ENCODE results near the gene SMIM24.

Gene SMIM24

DNA sequence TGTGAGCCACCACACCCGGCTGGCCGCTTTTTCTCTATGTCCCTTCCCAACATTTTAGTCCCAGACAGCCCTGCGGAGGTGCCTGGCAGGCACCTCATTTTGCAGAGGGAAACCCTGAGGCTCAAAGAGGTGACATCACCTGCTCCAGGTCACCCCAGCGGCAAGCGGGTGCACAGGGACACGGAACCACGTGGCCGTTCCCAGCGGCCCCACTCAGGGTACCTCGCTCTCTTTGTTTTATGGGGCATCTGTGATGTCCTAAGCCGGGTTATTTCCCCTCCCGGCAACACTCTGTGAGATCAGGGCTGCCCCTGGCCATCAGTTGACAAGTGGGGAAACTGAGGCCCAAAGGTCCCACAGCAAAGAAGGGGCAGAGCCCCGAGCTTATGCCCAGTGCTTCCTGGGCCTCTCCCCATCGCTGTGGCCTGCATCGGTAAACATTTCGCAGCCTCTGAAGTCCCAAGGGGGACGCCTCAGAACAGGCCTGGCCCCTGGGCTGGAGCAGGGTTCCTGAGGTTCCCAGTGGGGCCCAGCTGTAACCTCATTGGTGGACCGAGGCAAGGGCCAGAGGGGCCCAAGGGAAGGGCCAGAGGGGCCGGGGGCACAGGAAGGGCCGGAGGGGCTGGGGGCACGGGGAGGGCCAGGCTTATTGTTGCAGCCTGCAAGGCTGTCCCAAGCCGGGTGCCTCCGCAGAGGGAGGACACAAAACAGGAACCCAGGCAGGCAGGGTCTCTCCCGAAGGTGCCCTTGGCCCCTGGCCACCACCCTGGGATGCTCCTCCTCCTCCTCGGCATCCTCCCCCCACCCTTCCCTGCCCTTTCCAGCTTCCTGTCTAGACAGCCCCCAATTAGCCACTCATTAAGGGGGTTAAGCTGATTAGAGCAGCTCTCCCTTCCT is 39.0 kb downstream of the SMIM24 start:
- TF ChIP-seq, protein P1, sequence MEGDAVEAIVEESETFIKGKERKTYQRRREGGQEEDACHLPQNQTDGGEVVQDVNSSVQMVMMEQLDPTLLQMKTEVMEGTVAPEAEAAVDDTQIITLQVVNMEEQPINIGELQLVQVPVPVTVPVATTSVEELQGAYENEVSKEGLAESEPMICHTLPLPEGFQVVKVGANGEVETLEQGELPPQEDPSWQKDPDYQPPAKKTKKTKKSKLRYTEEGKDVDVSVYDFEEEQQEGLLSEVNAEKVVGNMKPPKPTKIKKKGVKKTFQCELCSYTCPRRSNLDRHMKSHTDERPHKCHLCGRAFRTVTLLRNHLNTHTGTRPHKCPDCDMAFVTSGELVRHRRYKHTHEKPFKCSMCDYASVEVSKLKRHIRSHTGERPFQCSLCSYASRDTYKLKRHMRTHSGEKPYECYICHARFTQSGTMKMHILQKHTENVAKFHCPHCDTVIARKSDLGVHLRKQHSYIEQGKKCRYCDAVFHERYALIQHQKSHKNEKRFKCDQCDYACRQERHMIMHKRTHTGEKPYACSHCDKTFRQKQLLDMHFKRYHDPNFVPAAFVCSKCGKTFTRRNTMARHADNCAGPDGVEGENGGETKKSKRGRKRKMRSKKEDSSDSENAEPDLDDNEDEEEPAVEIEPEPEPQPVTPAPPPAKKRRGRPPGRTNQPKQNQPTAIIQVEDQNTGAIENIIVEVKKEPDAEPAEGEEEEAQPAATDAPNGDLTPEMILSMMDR (IDR thresholded peaks at IDR 0.05; ENCODE audit: low read depth, low read length, missing control alignments) = no peak
- Histone ChIP-seq H3K36me3 (replicated peaks) (peaks cover 31% of the 10 kb centered on the region), H3K4me3 (ENCODE audit: low read depth, low read length) (no peak overlapping the region), H3K27ac (no peak overlapping the region), H3K27me3 (replicated peaks) (no peaks in the 10 kb centered on the region)
- in situ Hi-C loops (cut with HindIII; ENCODE audit: low pct_ligation_motif_present, low sequenced_read_pairs) = no loop called here
- DNase-seq = no peak

DNA sequence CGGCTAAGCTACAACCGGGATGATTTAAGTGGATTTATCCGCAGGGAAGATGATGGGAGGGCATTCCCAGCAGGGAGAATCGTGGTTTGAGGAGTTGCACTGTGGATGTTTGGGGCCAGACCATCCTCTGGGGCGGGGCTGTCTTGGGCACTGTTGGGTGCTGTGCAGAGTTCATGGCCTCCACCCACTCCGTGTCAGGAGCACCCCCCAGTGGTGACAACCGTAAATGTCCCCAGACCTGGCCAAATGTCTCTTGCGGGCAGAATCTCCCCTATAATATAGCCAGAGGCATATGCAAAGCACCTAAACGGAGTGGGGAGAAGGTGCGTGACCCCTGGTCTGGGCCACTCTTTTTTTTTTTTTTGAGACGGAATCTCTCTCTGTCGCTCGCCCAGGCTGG is 40.2 kb downstream of the SMIM24 start:
- TF ChIP-seq, protein P1 (IDR thresholded peaks at IDR 0.05; ENCODE audit: low read depth, low read length, missing control alignments) = peak; percentile 61
- Histone ChIP-seq H3K4me3 (ENCODE audit: low read depth, low read length) (no peak overlapping the region), H3K27me3 (replicated peaks) (no peaks in the 10 kb centered on the region), H3K27ac (no peak overlapping the region), H3K36me3 (replicated peaks) (peaks cover 30% of the 10 kb centered on the region)
- no peak for DNase-seq
- in situ Hi-C loops (cut with HindIII; ENCODE audit: low pct_ligation_motif_present, low sequenced_read_pairs) = no loop called here

DNA sequence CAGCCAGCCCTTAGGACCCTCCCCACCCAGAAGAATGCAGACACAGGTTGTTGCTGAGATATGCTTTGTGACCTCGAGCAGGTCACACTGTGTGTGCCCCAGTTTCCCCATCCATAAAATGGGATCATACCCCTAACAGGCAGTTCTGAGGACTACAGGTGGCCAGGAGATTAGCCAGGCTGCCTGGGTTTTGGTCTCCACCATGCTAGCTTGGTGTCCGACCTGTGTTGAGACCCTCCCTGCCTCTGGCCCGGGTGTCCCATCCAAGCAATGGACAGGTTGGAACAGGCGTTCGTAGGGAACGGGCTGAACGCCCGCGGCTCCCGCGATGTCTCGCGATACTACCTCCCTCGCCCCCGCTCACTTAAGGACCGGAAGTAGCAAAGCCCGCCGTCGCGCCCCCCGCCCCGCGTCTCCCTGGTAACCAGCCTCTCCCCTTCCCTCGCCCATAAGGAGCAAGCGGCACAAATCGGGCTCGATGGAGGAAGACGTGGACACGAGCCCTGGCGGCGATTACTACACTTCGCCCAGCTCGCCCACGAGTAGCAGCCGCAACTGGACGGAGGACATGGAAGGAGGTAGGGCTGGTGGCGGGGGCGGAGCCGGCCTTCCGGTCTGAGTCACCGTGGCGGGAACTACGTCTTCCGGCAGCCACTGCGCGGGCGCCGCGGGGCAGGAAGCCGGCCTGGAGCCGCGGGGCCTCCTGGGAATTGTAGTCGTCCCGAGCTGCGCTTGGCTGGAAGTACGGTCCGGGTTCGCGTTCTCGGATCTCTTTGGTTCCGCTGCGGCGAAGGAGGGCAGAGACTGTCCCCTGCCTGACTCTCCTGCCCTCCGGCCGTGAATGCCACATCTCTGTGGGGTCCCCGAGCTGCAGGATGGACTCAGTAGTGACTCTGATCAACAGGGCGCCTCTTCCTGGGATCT is 45.4 kb downstream of the SMIM24 start:
- H3K27me3 ChIP-seq (replicated peaks) = no peaks in the 10 kb centered on the region
- peak overlapping the region; percentile 63 for H3K4me3 ChIP-seq (ENCODE audit: low read depth, low read length)
- TF ChIP-seq, protein P1 (IDR thresholded peaks at IDR 0.05; ENCODE audit: low read depth, low read length, missing control alignments) = no peak
- H3K27ac ChIP-seq = peak overlapping the region; percentile 70
- DNase-seq = peak; percentile 92
- H3K36me3 ChIP-seq (replicated peaks) = peaks cover 44% of the 10 kb centered on the region
- in situ Hi-C loops (cut with HindIII; ENCODE audit: low pct_ligation_motif_present, low sequenced_read_pairs) = no loop called here

DNA sequence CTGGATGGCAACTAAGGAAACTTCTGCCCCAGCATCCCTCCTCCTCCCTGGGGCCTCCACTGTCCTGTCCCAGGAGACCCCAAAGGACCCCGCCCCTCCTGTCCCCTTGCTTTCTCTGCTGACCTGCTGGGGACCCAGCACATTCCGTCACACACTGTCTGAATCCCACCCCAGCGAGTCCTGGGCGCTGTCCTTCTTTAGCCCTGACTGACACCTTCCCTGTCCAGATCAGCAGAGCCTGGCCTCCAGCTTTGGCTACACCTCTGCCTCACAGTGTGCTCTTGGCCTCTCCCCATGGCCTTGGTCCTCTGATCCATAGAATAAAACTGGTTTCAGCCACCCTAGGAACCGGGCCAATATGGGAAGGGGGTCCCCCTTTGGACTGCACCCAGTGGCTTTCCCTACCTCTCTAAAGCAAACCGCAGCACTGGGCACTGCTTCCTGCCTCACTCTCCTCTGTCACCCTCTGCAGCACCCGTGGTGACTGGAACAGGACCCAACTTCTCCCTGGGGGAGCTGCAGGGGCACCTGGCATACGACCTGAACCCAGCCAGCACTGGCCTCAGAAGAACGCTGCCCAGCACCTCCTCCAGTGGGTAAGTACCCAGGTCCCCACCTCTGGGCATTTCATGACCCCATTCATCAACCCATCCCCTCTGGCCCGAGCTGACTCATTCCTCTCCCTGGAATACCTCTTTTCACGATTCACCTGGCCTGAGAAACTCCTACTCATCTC is 46.4 kb downstream of the SMIM24 start:
- no peak for DNase-seq
- H3K4me3 ChIP-seq (ENCODE audit: low read depth, low read length) = no peak overlapping the region
- peaks cover 44% of the 10 kb centered on the region for H3K36me3 ChIP-seq (replicated peaks)
- no peaks in the 10 kb centered on the region for H3K27me3 ChIP-seq (replicated peaks)
- no peak overlapping the region for H3K27ac ChIP-seq
- TF ChIP-seq, protein P1 (IDR thresholded peaks at IDR 0.05; ENCODE audit: low read depth, low read length, missing control alignments) = no peak
- in situ Hi-C loops (cut with HindIII; ENCODE audit: low pct_ligation_motif_present, low sequenced_read_pairs) = no loop called here

DNA sequence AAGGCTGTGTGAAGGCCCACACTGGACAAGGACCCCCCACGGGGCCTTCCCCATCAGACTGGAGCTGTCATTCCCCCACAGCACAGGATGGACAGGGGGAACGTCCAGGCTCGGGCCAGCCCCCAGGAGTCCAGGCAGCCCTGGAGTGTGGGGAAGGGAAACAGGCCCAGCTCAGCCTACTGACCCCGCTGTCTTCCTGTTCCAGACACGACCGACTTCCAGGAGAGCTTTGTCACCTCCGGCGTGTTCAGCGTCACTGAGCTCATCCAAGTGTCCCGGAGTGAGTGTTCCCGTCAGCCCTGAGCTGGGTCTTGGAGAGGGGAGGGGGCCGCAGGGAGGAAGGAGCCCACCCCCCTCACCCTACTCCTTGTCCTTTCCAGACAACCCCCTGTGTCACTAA is 47.0 kb downstream of the SMIM24 start:
- H3K4me3 ChIP-seq (ENCODE audit: low read depth, low read length) = no peak overlapping the region
- peaks cover 39% of the 10 kb centered on the region for H3K36me3 ChIP-seq (replicated peaks)
- no peak overlapping the region for H3K27ac ChIP-seq
- DNase-seq = no peak
- TF ChIP-seq, protein P1 (IDR thresholded peaks at IDR 0.05; ENCODE audit: low read depth, low read length, missing control alignments) = no peak
- H3K27me3 ChIP-seq (replicated peaks) = no peaks in the 10 kb centered on the region
- in situ Hi-C loops (cut with HindIII; ENCODE audit: low pct_ligation_motif_present, low sequenced_read_pairs) = no loop called here

Measured in brain microvascular endothelial cell (primary cell).